Measurements from ENCODE around the gene GNAQ.

GRCh38 chr9:78029551-78030295 is 1.9 kb downstream of the GNAQ start:
- no peak for TF ChIP-seq POLR2AphosphoS5 (IDR thresholded peaks at IDR 0.05)
- no peak for TF ChIP-seq POLR2A (IDR thresholded peaks at IDR 0.05)
- TF ChIP-seq EP300 (IDR thresholded peaks at IDR 0.05), result no peak
- no peak for TF ChIP-seq CTCF (IDR thresholded peaks at IDR 0.05)
